ENCODE measurements around the gene SND1.
"Not testable (repeated sequence)": the region's sequence is repeated elsewhere in the genome, so short reads cannot be mapped to it uniquely, and the experiment has no call there.

Gene SND1

GRCh38 chr7:127810696-127811660, 159.0 kb downstream of the SND1 start:
- no peak for DNase-seq

DNA sequence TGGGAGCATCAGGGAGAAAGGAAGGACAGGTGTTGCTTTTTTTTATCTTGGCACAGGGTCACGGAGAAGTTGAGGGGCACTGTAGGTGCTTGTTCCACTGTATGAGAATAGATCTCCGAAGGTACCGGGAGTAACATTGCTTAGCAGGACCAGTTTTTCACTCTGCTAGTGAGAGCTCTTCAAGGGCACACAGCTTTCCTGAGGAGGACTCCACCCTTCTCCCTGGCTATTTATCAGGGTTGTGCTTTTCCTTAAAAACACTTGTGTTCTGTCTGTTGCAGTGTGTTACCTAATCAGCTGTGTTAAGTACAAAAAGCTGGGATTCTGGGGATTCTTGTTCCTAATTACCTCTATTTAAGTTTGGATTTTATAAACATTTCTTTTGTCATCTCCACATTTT, 160.5 kb downstream of the SND1 start:
- no peak for DNase-seq

DNA sequence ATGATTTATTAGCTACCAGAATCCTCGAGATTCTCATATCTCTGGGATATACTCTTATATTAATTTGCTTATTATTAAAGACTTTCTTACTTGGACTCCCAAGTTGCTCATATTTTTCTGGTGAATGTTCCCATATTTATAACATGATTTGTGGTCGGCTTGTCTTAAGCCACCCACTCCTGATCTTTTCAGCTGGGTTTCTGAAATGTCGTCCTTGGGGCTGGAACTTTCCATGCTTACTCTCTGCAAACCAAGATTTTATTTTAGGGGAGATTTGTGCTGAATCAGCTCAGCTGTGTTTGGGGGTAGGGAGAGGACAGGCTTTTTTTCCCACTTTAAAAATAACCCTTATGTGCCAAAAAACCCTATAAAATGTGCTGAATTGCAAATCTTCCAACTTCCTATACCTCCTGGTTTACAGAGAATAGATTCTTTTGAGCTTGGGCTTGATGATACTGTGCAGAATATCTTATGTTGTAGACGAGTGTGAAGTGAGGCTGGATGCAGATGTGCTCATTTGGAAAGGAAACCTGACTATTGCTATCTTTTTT, 162.1 kb downstream of the SND1 start:
- DNase-seq: no peak

GRCh38 chr7:127815631-127816145, 163.7 kb downstream of the SND1 start:
- no peak for DNase-seq

DNA sequence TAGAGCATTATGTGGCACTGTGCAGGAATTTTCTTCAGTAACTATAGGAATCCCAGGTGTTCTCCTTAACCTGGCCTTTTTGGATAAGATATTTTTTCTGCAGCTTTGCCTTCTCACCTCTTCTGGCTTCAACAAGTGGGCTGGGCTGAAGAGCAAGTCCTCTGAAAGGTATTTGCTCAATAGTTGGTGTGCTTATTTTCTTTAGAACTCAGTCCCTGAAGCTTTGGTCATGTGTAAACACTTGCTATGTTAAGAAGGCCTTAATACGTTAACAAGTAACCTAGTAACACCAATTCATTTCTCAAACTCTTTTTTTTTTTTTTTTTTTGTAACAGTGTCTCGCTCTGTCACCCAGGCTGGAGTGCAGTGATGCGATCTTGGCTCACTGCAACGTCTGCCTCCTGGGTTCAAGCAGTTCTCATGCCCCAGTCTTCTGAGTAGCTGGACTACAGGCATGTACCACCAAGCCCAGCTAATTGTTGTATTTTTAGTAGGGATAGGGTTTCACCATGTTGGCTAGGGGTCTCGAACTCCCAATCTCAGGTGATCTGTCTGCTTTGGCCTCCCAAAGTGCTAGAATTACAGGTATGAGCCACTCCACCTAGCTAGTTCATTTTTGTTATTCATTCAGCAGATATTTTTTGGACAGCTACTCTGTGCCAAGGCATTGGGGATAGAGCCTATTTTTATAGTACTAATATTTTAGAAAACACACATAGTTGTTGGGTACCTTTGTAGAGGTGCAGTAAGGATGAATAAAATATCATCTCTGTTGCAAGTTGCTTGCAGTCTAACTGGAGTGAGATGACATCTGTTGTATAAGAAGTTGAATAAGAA, 164.6 kb downstream of the SND1 start:
- no peak for DNase-seq

- no peak for DNase-seq
Observed at GRCh38 chr7:127817466-127817865, 165.5 kb downstream of the SND1 start.

- DNase-seq: no peak
Observed at GRCh38 chr7:127818306-127818705, 166.3 kb downstream of the SND1 start.

GRCh38 chr7:127819975-127820731, 168.2 kb downstream of the SND1 start:
- DNase-seq: no peak

- no peak for DNase-seq
Observed at GRCh38 chr7:127820732-127821085, 168.7 kb downstream of the SND1 start.

DNA sequence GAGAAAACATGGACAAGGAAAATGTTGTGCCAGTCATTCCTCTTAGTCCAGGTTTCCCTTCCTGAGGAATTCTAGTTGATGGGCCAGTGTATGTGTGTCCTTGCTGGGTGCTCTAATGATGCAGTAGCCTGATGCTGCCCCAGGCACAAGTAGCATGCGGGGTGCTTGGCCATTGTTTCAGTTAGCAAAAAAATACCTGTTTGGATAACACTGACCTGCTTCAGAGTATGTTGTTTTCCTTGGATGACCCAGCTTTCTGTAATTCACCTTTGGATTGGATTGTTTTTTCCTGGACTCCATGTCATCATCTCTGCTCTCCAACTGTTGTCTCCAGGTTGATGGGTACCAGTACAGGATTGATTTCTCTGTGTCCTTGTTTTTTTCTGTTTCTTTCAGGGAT, 169.2 kb downstream of the SND1 start:
- no peak for DNase-seq

DNA sequence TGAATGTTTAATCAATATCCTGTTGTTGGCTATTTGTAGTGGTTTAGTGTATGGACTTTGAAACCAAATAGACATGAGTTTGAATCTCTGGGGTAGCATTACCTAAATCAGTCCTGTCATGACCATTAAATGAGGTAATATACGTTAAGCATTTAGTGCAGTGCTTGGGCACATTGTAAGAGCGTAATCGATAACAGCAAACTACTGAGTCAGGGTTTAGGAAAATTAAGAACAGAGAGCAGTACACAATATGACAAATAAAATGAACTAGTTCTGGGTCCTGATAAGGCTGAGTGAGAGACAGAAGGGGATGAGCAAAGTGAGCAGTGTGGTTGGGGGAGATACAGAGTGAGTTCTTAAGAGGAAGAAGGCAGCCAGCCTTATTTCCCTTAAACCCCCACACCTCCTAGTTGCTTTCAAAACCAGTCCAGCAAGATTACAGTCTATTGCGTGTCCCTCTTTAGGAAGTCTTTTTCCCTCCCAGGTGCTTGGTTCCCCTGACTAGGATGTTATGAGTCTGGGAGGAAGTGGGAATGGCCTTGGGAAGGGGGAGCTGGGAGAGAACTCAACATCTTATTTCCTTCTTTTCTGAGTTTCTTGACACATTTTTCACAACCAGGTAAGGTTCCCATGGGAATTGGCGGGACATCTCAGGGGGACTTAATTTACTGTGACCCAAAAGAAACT, 171.0 kb downstream of the SND1 start:
- no peak for DNase-seq

GRCh38 chr7:127824682-127825081, 172.7 kb downstream of the SND1 start:
- no peak for DNase-seq

- DNase-seq: no peak
Observed at GRCh38 chr7:127828843-127829500, 177.0 kb downstream of the SND1 start.

GRCh38 chr7:127831318-127832219, 179.6 kb downstream of the SND1 start:
- DNase-seq: peak; percentile 71

- DNase-seq: no peak
Observed at GRCh38 chr7:127832592-127832991, 180.6 kb downstream of the SND1 start.

GRCh38 chr7:127833641-127834040, 181.6 kb downstream of the SND1 start:
- DNase-seq: no peak

- no peak for DNase-seq
Observed at GRCh38 chr7:127835679-127836078, 183.7 kb downstream of the SND1 start.

GRCh38 chr7:127837816-127838410, 185.9 kb downstream of the SND1 start:
- not testable (repeated sequence) for DNase-seq

DNA sequence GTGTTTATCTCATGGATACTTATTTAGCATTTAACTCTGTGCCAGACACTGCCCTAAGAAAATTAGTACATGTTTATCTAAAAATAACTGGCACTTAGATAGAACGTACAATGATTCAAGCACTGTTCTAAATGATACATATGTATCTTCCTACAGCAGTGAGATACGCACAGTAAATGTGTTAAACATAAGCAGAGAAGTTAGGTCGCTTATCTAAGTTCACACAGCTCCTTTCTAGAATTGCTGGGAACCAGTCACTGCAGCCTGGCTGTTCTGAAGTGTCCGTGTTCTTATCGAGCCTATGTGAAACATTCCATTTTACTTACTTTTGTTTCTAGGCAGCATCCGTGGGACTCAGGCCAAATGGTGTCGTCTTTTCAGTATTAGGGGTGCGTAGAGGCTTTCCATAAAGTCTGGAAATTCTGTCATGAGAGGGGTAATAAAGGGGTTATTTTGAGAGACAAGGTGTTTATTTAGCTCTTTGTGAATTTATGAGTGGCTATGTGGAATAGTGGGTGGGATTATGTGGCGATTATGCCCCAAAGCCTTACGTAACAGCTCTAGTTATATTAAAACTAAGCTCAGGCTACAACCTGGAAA, 186.9 kb downstream of the SND1 start:
- no peak for DNase-seq

All from NCI-H1105 (cell line).